HT1080 (cell line): ENCODE data around the gene SND1. TPM values are rescaled to one million over a fixed set of nuclear protein-coding genes. Genes with fewer than 3 reads are reported as not detected.

ENCODE experiments used
- DNase-seq: peaks from one replicate; pipeline ENCODE4 v3.0.0-alpha.2; 2015; ENCODE audit warnings: low read depth
- total RNA-seq: library from RNA; depleted of rRNA; stranded (reverse); fragments of >200 nt; shearing (Covaris generic); gene quantifications from 2 replicates; pipeline ENCODE4 v1.2.3, GENCODE V29; 2014

Gene SND1
- total RNA-seq, 1 experiment from 2014 or later, result 145 TPM

DNA sequence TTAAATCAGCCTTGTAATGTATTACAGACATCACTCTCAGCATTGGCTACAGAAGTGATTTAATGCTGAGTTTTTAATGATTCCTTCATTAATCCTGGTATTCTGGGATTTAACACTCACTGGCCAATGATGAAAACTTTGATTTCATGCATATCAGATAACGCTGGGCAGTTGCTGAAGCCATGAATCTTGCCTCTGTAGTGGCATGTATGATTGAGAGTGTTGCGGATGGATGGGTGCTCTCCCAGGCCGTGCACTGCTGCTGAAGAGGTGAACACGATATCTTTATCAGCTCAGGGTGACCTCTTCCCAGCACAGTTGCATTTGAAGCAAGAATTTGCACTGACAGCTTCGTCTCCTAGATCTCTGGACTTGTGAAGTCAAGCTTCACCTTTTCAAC lies 210.5 kb downstream of the SND1 start:
- DNase-seq, result no peak

DNA sequence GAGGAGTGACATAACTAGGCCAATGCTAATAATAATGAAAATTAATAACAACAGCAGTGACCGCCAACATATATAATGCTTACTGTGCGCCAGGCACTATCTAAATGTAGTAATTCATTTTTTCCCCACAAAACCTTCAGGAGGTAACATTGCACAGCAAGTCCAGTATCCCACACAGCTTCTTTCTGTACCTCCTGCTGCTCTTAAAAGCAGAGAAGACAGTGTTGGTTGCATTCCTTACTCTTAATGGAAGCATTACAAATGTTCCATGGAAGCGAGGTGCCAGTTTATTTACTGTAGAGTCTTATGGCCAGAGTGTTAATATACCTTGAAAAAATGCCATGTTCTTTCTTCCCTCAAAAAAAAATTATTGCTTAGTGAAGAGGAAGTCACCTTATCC lies 211.1 kb downstream of the SND1 start:
- DNase-seq, result no peak

DNA sequence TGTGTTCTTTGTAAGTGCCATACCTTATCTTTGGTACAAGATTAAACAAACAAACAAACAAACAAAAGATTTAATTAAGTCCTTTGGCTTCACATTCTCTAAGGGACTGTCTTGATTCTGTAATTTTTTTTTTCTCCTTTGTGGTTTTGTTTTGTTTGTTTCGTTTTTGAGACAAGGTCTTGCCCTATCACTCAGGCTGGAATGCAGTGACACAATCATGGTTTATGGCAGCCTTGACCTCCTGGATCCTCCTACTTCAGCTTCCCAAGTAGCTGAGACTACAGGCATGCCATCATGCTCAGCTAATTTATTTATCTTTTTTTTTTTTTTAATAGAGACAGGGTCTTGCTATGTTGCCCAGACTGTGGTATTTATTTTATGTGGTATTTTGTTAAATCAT lies 213.5 kb downstream of the SND1 start:
- peak; percentile 63 for DNase-seq

DNA sequence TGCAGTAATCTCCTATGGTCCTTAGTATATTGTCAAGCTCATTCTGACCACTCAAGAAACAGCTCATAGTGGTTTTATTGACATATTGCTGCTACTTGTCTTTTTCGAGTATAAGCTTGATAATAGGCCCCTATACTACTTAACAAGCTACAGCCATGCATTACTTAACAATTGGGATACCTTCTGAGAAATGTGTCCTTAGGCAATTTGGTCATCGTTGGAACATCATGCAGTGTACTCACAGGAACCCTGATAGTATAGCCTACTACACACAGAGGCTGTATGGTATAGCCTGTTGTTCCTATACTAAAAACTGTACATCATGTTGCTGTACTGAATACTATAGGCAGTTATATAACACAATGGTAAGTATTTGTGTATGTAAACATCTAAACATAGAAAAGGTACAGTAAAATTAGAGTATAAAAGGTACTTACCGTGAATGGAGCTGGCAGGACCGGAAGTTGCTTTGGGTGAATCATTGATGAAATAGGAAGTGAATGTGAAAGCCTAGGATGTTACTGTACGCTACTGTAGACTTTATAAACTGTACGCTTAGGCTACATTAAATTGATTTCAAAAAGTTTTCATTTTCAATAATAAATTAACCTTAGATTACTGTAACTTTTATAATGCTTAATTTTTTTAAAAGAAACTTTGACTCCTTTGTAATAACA lies 218.4 kb downstream of the SND1 start:
- DNase-seq, result peak; percentile 32

DNA sequence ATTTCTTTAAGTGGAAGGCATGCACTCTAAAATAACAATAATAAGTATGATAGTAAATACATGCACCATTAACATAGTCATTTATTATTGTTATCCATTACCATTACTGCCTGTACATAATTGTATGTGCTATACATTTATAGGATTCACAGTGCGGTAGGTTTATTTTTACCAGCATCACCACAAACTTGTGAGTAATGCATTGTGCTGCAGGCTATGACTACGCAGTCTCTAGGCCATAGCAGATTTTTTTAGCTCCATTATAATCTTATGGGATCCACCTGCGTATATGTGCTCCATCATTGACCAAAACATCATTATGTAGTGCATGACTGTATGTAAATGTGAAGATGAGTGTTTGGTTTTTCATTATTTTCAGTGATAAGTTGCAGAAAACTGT lies 219.2 kb downstream of the SND1 start:
- DNase-seq, result no peak

DNA sequence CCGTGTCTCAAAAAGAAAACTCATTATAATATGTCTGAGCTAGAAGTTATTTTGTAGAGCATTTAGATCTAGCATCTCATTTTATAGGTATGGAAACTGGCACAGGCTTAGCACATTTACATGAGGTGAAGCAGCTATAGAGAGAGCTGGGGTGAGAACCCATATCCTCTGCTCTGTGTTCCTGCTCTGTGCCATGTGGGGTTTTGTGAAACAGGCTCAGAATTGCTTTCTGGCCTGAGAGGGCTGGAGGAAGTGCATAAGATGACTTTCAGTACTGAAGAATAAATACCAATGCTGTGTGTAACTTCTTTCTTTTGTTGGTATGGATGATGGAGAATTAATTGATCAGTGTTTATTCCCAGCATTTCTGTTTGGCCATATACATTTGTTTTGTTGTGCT lies 220.1 kb downstream of the SND1 start:
- no peak for DNase-seq

DNA sequence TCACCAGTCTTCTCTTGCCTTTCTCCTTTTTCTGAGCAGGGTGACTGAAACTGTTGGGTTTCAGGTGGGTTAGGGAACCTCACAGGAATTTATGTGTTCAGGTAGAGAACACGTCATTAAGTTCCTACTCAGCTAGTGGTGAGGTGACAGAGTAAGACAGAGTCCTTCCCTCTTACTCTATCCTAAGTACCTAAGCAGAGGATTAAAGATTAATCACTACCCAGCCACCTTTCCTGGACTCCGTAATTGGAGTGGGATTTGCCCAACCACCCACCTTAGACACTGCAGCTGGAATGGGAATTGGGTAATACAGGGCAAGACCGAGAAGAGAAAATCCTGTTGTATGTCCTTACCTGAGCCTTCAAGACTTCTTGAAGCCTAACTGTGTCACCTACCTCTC lies 221.2 kb downstream of the SND1 start:
- no peak for DNase-seq

DNA sequence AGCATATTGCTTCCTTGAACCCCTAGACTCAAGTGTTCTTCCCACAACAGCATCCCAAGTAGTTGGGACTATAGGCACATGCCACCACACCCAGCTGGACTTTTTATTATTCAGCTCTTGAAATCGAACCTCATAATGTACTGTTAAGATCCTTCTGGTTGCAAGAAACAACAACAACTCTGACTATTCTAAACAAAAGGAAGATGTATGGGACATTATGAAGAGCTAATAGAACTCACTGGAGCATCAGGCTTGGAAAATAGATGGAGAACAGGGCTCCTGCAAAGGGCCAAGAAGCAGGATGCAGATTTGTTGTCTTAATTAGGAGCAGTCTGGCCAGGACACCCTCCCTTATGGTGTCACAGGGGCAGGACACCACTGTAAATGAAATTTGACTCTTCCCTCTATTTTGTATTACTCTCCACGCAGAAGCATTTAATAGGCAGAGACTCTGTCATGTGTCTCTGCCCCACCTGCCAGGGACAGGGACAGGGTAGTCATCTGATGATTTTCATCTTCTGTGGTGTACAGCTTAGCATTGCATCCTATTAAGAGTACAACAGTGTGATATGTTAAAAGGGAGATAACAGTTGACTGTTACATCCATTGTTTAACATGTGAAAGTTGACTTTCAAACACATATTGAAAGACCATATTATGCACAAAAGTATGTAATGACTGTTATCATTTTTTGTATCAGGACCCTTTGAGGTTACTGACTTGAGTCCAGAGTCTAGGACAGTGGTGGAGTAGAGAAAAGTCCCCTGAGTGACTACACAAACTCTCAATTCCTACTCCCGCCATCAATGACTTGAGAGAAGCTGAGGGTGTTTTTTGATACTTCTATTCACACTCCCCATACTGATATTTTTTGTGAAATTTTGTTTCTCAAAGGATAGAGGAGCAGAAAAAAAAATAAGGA lies 222.0 kb downstream of the SND1 start:
- no peak for DNase-seq

DNA sequence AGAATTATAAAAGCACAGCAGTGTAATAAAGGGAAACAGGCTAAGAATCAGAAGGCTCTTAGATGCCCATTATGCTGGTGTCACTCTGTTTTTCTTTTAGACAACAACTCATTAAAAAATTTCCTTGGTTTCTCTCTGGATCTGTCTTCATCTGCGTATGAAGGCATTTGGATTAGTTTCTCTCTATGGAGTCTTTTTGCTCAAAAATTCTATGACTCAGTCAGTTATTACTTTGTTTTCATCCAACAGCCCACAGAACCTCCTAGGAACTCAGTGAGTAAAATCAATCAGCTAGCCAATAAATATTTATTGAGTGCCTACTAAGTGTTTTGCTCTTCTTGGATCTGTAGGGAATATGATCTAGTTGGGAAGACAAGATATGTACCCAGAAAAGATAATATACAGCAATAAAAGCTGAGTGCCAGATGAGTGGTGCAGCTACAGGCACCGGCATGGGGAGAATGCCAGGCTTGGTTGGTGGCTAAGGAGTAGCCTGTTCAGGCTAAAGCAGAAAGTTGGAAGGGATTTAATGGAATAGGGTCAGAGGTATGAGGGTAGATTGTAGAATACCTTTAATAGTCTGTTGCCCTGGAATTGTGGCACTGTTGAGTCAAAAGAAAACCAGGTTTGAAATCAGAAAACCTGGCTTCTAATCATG lies 223.1 kb downstream of the SND1 start:
- DNase-seq, result no peak

DNA sequence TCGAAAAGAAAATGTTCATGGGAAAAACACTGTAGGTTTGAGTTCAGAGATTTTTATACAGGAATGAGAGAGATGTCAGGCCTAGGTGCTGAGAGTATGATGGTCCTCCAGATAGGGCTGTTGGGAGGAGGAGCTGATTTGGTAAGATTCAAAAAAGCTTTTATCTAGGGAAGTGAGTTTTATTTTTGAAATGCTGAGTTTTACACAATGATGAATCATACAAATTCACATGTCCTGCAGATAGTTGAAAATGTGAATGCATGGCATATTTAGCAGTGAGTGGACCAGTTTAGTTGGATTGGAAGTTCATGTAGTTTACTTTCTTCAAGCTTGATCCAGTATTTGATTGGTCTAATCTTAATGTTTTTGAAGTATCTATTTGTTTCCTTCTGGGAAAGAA lies 224.4 kb downstream of the SND1 start:
- DNase-seq, result peak; percentile 71

DNA sequence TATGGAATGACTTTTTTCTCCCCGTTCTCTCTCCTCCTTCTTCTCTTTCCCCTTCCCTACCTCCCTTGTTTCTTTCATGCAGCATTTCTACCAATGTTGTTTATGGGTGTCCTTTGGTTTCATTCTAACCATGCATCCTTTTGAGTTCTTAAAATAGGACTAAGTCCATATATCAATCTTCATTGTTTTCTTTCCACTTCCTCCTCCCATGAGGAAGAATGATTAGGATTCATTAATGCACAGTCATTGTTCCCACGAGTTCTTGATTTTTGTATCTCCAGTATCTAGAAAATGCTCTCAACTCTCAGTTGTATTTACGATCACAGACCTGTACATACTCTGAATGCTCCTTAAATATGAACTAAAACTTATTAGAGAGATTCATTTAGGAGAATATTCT lies 226.0 kb downstream of the SND1 start:
- no peak for DNase-seq

DNA sequence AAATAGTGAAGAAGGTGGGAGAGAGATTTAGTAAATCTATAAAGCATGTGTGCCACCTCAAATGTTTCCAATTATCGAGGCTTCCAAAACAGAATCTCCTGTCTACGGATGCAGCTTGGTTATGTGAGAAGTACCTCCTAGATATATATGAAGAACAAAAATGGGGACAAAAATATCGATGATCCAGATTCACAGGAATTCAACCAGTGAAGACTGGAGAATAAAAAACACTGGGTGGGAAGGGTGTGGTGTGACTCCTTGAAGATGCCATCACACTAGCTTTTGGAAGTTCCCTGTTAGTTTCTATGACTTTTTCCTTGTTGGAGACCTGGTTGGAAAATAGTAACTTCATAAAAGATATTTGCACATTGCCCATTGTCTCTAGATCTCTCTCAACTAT lies 226.8 kb downstream of the SND1 start:
- no peak for DNase-seq

DNA sequence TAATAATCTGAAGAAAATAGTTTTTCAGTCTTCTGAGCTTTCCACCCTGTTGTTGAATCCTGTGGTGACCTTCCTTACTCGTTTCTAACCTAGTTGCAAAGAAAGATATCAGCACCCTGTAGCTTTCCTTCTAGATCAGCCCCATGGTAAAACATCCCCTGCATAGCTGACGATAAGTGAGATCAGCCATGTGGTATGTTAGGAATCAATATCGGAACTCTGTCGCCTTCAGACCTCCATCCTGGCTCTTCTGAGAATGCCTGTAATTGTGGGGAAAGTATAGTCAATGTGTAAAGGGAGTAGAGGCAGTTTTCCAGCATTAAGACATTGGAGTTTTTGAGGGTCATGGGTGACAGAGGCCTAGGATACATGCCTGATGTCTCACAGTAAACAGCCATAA lies 227.4 kb downstream of the SND1 start:
- DNase-seq, result no peak

DNA sequence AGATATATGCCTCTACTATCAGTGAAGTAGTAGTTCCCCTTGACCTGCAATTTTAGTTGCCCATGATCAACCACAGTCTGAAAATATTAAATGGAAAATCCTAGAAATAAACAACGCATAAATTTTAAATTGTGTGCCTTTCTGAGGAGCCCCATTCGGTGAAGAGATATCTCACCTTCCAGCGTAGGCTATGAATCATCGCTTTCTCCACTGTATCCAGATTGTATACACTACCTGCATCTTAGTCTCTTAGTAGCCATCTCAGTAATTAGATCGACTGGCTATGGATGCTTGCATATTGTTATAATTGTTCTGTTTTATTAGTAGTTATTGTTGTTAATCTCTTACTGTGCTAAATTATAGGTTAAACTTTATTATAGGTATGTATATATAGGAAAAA lies 227.9 kb downstream of the SND1 start:
- no peak for DNase-seq

DNA sequence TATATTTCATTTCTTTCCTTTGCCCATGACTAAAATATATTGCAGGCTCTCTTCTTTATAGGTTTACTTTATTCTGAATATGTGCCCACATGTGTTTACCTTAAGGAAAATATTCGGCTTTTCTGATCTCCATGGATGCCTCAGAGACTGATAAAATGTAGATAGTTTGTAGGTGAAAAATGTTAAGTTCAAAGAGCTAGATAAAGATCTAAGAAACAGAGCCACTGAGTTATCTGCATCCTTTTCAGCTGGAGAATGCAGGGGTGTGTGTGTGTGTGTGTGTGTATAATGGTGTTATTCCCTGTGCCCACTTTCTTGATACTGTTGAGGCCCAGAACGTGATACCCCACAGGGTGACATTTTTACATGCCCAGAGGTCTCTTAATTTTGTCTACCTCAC lies 228.5 kb downstream of the SND1 start:
- no peak for DNase-seq

DNA sequence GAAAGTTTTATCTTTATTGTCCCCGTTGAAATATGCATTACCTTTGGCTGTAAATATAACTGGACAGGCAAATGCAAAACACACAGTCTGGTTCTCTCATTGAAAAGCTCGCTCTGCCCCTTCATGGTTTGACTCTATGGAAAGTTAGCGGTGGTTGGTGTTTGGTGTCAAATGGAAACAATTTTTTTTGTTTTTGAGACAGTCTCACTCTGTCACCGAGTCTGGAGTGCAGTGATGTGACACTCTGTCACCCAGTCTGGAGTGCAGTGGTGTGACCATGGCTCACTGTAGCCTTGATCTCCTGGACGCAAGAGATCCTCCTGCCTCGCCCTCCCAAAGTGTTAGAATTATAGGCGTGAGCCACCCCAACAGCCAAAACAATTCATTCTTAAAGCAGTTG lies 229.6 kb downstream of the SND1 start:
- no peak for DNase-seq

DNA sequence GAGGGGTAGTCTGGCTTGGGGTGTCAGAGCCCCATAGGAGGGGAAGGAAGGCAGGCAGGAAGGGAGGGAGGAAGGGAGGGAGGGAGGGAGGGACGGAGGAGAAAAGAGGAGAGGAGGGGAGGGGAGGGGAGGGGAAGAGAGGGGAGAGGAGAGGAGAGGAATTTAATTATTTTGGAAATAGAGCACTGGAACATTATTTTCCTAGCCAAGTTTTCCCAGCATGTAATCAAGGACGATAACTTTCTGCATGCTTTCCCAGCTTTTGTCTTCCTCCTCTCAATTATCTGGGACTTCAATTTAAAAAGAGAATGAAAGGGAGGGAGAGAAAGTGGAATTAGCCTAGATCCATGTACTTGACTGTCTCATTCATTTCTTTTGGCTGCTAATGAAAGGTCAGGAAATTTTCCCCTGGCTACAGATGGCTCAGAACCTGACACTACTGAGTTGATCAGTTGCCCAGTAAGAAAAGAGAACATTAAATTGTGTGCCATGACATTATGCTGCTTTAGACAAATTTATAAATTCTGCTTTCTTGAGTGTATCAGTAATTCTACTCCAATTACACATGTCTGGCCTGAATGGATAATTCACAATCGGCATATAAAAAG lies 230.4 kb downstream of the SND1 start:
- no peak for DNase-seq

DNA sequence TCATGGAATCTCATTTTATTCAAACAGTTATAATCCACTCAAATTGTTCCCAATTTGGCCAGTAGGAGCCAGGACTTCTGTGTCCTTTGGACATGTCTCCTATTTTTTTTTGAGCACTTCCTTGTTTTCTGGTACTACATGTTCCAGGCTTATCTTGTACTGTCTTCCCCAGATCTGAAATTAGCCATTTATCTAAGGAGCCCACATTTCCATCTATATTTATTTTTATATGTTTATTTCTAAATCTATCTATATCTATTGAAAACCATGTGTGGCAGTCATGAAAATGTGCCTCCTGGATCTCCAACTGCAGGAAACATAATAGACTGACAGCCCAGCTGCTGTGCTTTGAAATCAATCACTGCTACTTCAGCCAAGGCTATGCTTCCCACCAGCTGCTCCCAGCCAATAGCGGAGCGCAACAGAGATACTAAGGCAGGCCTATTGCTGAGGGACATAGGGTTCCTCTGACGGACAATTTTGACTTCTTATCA lies 232.1 kb downstream of the SND1 start:
- no peak for DNase-seq

DNA sequence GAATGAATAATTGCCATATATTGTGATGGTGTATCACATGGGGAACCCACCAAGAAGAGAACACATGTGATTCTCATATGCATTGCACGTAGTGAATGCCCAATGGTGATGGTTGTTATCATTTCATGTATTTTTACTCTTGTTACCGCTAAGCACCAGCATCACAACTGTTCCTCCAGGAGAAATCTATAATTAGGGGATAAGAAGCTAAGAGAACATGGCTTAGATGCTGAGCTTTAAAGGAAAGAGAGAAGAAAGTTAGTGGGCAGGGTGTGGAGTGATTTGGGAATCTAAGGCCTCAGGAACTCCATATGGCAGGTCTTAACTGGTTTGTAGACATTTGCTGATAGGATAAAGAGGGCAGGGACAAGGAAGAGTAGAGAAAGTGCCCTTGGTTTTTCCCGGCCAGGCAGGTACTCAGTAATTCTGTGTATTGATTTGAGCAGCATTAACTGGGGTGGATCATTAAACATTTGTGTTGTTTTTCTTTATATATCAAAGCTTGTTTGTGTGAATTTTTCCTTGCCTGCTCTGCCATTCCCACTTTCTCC lies 233.3 kb downstream of the SND1 start:
- no peak for DNase-seq

DNA sequence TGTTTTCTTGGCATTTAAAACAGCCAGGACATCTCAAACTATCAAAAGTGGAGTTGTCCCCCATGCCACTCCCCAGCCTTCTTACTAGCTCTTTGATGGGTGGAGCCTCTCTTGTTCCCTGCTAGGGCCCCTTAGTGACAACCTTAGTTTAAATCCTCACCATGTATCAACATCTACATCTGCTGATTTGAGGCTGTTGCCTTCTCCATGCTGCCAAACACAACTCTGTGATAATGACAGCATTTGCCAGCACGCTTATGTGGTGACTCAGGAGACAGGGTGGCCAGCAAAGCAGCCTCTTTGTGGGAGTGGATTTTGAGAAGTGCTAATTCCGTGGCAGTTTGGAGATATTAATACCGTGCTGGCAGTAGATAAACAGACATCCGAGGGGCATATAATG lies 233.8 kb downstream of the SND1 start:
- DNase-seq, result peak; percentile 69

DNA sequence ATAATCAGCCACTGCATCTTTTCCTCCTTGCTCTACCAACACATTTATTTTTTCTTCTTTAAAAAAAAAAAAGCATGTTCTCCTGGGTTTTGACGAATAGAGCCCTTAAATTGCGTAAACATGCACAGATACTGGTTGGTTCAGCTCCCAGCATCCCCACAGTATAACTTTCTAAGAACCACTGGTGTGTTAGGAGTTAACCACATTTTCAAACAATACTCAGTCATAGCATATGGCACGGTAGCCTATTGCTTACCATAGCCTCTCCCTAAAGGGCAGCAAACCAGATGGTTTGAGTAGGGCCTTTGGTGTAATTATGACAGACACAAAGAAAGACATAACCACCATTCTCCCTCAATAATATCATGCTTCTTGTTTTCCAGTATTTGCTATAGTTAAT lies 234.3 kb downstream of the SND1 start:
- DNase-seq, result no peak
